Measurements from ENCODE around the gene CRAMP1. TPM values are rescaled to one million over a fixed set of nuclear protein-coding genes. Genes with fewer than 3 reads are reported as not detected.

The CRAMP1 gene
- total and polyA plus RNA-seq, 2 of the 8 experiments (the other 6 are each of a cell fraction or from before 2014, with no cell fraction given) = 19.2 to 23.2 TPM

DNA sequence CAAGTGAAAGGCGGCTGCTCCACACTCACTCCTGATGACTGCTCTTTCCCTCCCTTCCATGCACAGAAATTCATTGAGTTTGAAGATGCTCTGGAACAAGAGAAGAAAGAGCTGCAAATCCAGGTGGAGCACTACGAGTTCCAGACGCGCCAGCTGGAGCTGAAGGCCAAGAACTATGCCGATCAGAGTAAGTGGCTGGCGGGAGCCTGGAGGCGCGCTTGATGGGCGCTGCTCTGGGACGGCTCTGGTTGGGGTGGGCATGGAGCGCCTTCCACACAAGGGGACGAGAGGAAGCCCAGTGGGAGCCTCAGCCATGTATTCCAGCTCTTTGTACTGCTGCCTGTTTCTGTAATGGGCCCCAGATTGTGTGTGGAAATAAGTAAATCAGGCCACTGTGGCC is 112.3 kb downstream of the CRAMP1 start (continued):
- no peak for TF ChIP-seq BACH1 (IDR thresholded peaks at IDR 0.05; ENCODE audit: low read length)
- TF ChIP-seq EZH2 (IDR thresholded peaks at IDR 0.05; ENCODE audit: low read depth, low read length, severe bottlenecking) = no peak
- no peak for TF ChIP-seq SIX5 (IDR thresholded peaks at IDR 0.05; ENCODE audit: low read depth, low read length)
- no peak for TF ChIP-seq HDAC6 (IDR thresholded peaks at IDR 0.05; ENCODE audit: low read depth, low read length)
- no peak for TF ChIP-seq MAFK (IDR thresholded peaks at IDR 0.05; ENCODE audit: low read depth, low read length)
- TF ChIP-seq ZNF274 (IDR thresholded peaks at IDR 0.05; ENCODE audit: borderline replicate concordance, extremely low read depth, low read length) = no peak
- no peak for TF ChIP-seq PHF8 (conservative IDR thresholded peaks at IDR 0.05; ENCODE audit: low read depth, low read length)
- TF ChIP-seq NANOG (IDR thresholded peaks at IDR 0.05; ENCODE audit: insufficient read depth, low read depth, low read length, poor library complexity, severe bottlenecking) = no peak
